HCEC 1CT (cell line): ENCODE results near the gene CST5.
"Not testable (repeated sequence)": the region's sequence is repeated elsewhere in the genome, so short reads cannot be mapped to it uniquely, and the experiment has no call there.

Source experiments
- DNase-seq: peaks from one replicate; pipeline ENCODE4 v3.0.0-alpha.2; 2017

Gene CST5

DNA sequence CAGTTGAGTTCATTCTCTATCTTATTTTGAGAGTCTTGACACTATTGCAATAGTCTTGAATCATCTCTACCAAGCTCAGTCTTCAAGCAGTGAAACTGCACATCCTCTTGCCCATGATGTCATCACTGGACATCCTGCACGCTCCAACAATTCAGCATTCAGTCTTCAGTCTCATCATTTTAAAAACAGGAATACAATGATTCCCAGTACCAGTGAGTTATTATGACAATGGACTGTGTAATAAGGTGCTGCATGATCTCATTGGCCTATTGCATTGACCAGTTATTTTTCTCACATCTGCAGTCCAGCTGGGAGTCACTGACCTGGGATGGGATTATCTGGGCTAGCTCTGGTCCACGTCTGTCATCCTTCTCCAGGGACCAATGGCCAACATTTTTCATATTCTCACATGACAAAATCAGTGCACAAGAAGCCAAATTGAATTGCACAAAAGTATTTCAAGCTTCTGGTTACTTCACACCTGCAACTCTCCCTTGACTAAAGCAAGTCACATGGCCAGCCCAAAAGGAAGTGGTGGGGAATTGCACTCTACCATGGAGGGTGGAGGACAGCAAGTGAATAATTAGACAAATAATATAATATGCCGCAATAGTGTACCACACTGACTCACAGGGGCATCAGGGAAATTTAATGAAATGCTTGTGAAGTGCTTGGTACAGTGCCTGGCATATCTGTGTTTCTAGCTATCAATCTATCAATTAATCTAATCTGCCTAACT lies 46.6 kb downstream of the CST5 start:
- no peak for DNase-seq

DNA sequence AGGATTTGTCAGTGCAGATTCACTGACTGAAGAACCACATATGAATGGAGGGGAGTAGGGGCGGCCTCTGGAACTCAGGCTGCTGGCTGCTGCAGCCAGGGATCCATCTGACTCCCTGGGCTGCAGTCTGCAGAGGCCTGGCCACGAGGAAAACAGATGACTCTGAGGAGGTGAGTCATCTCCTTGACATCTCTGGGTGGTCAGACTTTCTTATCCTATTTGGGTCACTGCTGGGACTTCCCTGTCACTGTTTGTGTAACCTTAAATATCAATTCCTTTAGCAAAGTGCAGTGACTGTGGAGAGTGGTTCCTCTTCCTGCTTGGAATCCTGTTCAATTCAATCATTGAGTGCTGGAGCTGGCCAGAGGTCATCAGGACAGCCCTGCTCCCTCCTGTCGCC lies 47.6 kb downstream of the CST5 start:
- not testable (repeated sequence) for DNase-seq

GRCh38 chr20:23826541-23827021 lies 53.0 kb downstream of the CST5 start, which contains the start of gene CST2:
Gene CST2, minus strand, starts transcription at chr20:23826729. Its CDS starts 69 bp downstream, at chr20:23826660.
- no peak for DNase-seq
